CD14-positive monocyte (primary cell): ENCODE results near the gene PIP5K1C. TPM values are rescaled to one million over a fixed set of nuclear protein-coding genes. Genes with fewer than 3 reads are reported as not detected.

Experiments used
- DNase-seq, 3 donors: peaks; one replicate each; pipeline ENCODE4 v3.0.0-alpha.2; 2011 to 2022
- H2AFZ ChIP-seq: 2 replicates; pipeline ENCODE4 v1.6.0; 2012; ENCODE audit warnings: mild to moderate bottlenecking, low read depth, low read length, inconsistent platforms; ENCODE audit not compliant: insufficient read depth, poor library complexity, severe bottlenecking
- H3K27ac ChIP-seq, 2 donors: 1 replicate in 1 of 2; 2 replicates in 1 of 2; pipeline ENCODE4 v1.5.1; 2012 to 2013; ENCODE audit warnings: low read length in 2 of 2, control low read depth in 1 of 2, inconsistent platforms in 1 of 2, low read depth in 1 of 2, mild to moderate bottlenecking in 1 of 2
- H3K27me3 ChIP-seq, 2 donors: one replicate each; pipeline versions ENCODE4 v1.6.0 to v1.6.1; 2011 to 2013; ENCODE audit warnings: low read length in 2 of 2; ENCODE audit not compliant: control insufficient read depth in 2 of 2, insufficient read depth in 2 of 2
- H3K36me3 ChIP-seq, 2 donors: replicated peaks in 1 of 2; 1 replicate in 1 of 2; 2 replicates in 1 of 2; pipeline versions ENCODE4 v1.5.1 to v1.6.1; 2012 to 2013; ENCODE audit warnings: low read length in 2 of 2, control low read depth in 1 of 2, inconsistent platforms in 1 of 2, mild to moderate bottlenecking in 1 of 2; ENCODE audit not compliant: insufficient read depth in 2 of 2, control insufficient read depth in 1 of 2
- H3K4me1 ChIP-seq, 2 donors: 1 replicate in 1 of 2; 2 replicates in 1 of 2; pipeline versions ENCODE4 v1.5.1 to v1.6.1; 2012 to 2013; ENCODE audit warnings: low read length in 2 of 2, control low read depth in 1 of 2, inconsistent platforms in 1 of 2, mild to moderate bottlenecking in 1 of 2, moderate library complexity in 1 of 2; ENCODE audit not compliant: insufficient read depth in 2 of 2, control insufficient read depth in 1 of 2
- H3K4me2 ChIP-seq: replicated peaks from 2 replicates; pipeline ENCODE3; 2012; ENCODE audit warnings: low read length, moderate library complexity, mild to moderate bottlenecking; ENCODE audit not compliant: poor library complexity, severe bottlenecking; ENCODE audit errors: extremely low read depth
- H3K4me3 ChIP-seq, 3 experiments: fragments of 200-600 bp in 1 of 3; sonication (generic) in 1 of 3; replicated peaks in 1 of 3; 1 replicate in 2 of 3; 2 replicates in 1 of 3; pipeline ENCODE4 v1.5.1; 2011 to 2013; ENCODE audit warnings: low read length in 3 of 3, mild to moderate bottlenecking in 3 of 3, control low read depth in 2 of 3, low read depth in 2 of 3, inconsistent platforms in 1 of 3, moderate library complexity in 1 of 3
- H3K79me2 ChIP-seq: 2 replicates; pipeline ENCODE4 v1.6.0; 2012; ENCODE audit warnings: mild to moderate bottlenecking, control low read depth, inconsistent platforms, low read length, moderate library complexity; ENCODE audit not compliant: insufficient read depth
- H3K9ac ChIP-seq: 2 replicates; pipeline ENCODE4 v1.6.0; 2017; ENCODE audit warnings: low read length, mild to moderate bottlenecking; ENCODE audit not compliant: insufficient read depth, poor library complexity, severe bottlenecking
- H3K9me3 ChIP-seq, 2 donors: replicated peaks in 1 of 2; 1 replicate in 1 of 2; 2 replicates in 1 of 2; pipeline versions ENCODE4 v1.5.1 to v1.6.1; 2012 to 2013; ENCODE audit warnings: low read length in 2 of 2, control low read depth in 1 of 2; ENCODE audit not compliant: control insufficient read depth in 1 of 2, insufficient read depth in 1 of 2
- H4K20me1 ChIP-seq: 2 replicates; pipeline ENCODE4 v1.6.0; 2012; ENCODE audit warnings: mild to moderate bottlenecking, low read length, control low read depth, moderate library complexity; ENCODE audit not compliant: insufficient read depth
- H3K27ac Mint-ChIP-seq, 7 donors: one replicate each; pipeline ENCODE4 v1.8.0; 2020; ENCODE audit warnings: mild to moderate bottlenecking in 7 of 7, mixed read lengths in 7 of 7, moderate library complexity in 6 of 7, inconsistent platforms in 2 of 7
- H3K27me3 Mint-ChIP-seq, 3 donors: one replicate each; pipeline ENCODE4 v1.8.0; 2021 to 2022; ENCODE audit warnings: low read depth in 3 of 3, mild to moderate bottlenecking in 3 of 3, mixed read lengths in 3 of 3, moderate library complexity in 3 of 3, inconsistent platforms in 1 of 3
- H3K36me3 Mint-ChIP-seq, 2 donors: one replicate each; pipeline ENCODE4 v1.8.0; 2020; ENCODE audit warnings: mixed read lengths in 2 of 2, inconsistent platforms in 1 of 2, mild to moderate bottlenecking in 1 of 2
- H3K4me1 Mint-ChIP-seq: one replicate; pipeline ENCODE4 v1.8.0; 2020; ENCODE audit warnings: mild to moderate bottlenecking, mixed read lengths
- H3K4me3 Mint-ChIP-seq, 2 donors: one replicate each; pipeline ENCODE4 v1.8.0; 2020; ENCODE audit warnings: mild to moderate bottlenecking in 2 of 2, mixed read lengths in 2 of 2, moderate library complexity in 1 of 2
- H3K9me3 Mint-ChIP-seq, 7 donors: one replicate each; pipeline ENCODE4 v1.8.0; 2020 to 2022; ENCODE audit warnings: mixed read lengths in 7 of 7, mild to moderate bottlenecking in 6 of 7, moderate library complexity in 6 of 7, inconsistent platforms in 2 of 7
- WGBS: methylation state at CpG from one replicate; pipeline ENCODE4 v1.1.5; 2013; ENCODE audit warnings: missing lambda C conversion rate; ENCODE audit not compliant: insufficient coverage; 5-methylcytosine and 5-hydroxymethylcytosine counted together
- intact Hi-C, 2 donors: fragments of 100-400 bp; cut with micrococcal nuclease; formaldehyde crosslinking; loops; one replicate each; pipeline versions ENCODE4 v1.15.0 to v1.15.1; 2023
- polyA plus RNA-seq, 3 donors: library from polyadenylated mRNA; depleted of rRNA in 1 of 3; unstranded in 2 of 3; stranded (reverse) in 1 of 3; fragments of 300-500 nt in 2 of 3; fragments of >200 nt in 1 of 3; fragmentation: Illumina TruSeq in 2 of 3; gene quantifications; 1 replicate in 2 of 3; 2 replicates in 1 of 3; pipeline ENCODE4 v1.2.3, GENCODE V29; 2012 to 2021
- TF ChIP-seq, protein P1 (sequence below): fragments of 200-600 bp; IDR thresholded peaks from one replicate; pipeline ENCODE4 v1.8.0; 2022; ENCODE audit warnings: antibody characterized with exemption, mild to moderate bottlenecking

The PIP5K1C gene
- polyA plus RNA-seq, 3 donors: 6.5 to 19.5 (median 10.1) TPM

- no peak overlapping the region for H3K4me3 Mint-ChIP-seq
- Histone ChIP-seq H3K9ac (no peak overlapping the region), H3K27me3 (no peaks in the 10 kb centered on the region), H3K4me3 (no peak overlapping the region), H3K27ac (no peak overlapping the region), H3K4me1 (peaks cover 11 to 21% of the 10 kb centered on the region in 2 donors), H4K20me1 (peaks cover 31% of the 10 kb centered on the region), H3K79me2 (peaks cover 22% of the 10 kb centered on the region), H3K9me3 (no peaks in the 10 kb centered on the region), H3K36me3 (peaks cover 39 to 52% of the 10 kb centered on the region in 2 donors), H3K4me2 (no peak overlapping the region), H2AFZ (no peak overlapping the region)
- H3K4me1 Mint-ChIP-seq: peaks cover 26% of the 10 kb centered on the region
- intact Hi-C loops: no loop called here
- no peaks in the 10 kb centered on the region for H3K9me3 Mint-ChIP-seq
- DNase-seq: no peak
- H3K27me3 Mint-ChIP-seq: no peaks in the 10 kb centered on the region
- H3K27ac Mint-ChIP-seq: no peak overlapping the region
- peaks cover 33 to 64% of the 10 kb centered on the region in 2 donors for H3K36me3 Mint-ChIP-seq
- WGBS: 98% methylated on average over 19 of the region's 24 CpGs
- TF ChIP-seq, protein P1, sequence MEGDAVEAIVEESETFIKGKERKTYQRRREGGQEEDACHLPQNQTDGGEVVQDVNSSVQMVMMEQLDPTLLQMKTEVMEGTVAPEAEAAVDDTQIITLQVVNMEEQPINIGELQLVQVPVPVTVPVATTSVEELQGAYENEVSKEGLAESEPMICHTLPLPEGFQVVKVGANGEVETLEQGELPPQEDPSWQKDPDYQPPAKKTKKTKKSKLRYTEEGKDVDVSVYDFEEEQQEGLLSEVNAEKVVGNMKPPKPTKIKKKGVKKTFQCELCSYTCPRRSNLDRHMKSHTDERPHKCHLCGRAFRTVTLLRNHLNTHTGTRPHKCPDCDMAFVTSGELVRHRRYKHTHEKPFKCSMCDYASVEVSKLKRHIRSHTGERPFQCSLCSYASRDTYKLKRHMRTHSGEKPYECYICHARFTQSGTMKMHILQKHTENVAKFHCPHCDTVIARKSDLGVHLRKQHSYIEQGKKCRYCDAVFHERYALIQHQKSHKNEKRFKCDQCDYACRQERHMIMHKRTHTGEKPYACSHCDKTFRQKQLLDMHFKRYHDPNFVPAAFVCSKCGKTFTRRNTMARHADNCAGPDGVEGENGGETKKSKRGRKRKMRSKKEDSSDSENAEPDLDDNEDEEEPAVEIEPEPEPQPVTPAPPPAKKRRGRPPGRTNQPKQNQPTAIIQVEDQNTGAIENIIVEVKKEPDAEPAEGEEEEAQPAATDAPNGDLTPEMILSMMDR: no peak
These were observed 79.3 kb downstream of the PIP5K1C start for GRCh38 chr19:3620817-3621547.

- no peak overlapping the region for H3K9ac ChIP-seq
- Mint-ChIP-seq H3K27me3 (no peaks in the 10 kb centered on the region), H3K4me3 (no peak overlapping the region), H3K9me3 (no peaks in the 10 kb centered on the region), H3K4me1 (peaks cover 19% of the 10 kb centered on the region), H3K27ac (no peak overlapping the region), H3K36me3 (peaks cover 34 to 69% of the 10 kb centered on the region in 2 donors)
- WGBS: 95% methylated on average over 18 of the region's 19 CpGs
- no peak overlapping the region for H2AFZ ChIP-seq
- no peaks in the 10 kb centered on the region for H3K9me3 ChIP-seq
- no peak overlapping the region for H3K4me2 ChIP-seq
- intact Hi-C loops: no loop called here
- H3K36me3 ChIP-seq: peaks cover 39 to 52% of the 10 kb centered on the region in 2 donors
- H3K79me2 ChIP-seq: peaks cover 15% of the 10 kb centered on the region
- no peak overlapping the region for H3K27ac ChIP-seq
- TF ChIP-seq, protein P1: no peak
- peaks cover 4 to 14% of the 10 kb centered on the region in 2 donors for H3K4me1 ChIP-seq
- H3K27me3 ChIP-seq: no peaks in the 10 kb centered on the region
- H4K20me1 ChIP-seq: peaks cover 24% of the 10 kb centered on the region
- no peak overlapping the region for H3K4me3 ChIP-seq
- no peak for DNase-seq
These were observed 80.0 kb downstream of the PIP5K1C start for GRCh38 chr19:3620145-3620816.
